T-helper 1 cell (primary cell): ENCODE measurements around the gene PRAC2.

Experiments
- DNase-seq, 5 donors: peaks; one replicate each; pipeline ENCODE4 v3.0.0-alpha.2; 2012 to 2020

The PRAC2 gene

DNA sequence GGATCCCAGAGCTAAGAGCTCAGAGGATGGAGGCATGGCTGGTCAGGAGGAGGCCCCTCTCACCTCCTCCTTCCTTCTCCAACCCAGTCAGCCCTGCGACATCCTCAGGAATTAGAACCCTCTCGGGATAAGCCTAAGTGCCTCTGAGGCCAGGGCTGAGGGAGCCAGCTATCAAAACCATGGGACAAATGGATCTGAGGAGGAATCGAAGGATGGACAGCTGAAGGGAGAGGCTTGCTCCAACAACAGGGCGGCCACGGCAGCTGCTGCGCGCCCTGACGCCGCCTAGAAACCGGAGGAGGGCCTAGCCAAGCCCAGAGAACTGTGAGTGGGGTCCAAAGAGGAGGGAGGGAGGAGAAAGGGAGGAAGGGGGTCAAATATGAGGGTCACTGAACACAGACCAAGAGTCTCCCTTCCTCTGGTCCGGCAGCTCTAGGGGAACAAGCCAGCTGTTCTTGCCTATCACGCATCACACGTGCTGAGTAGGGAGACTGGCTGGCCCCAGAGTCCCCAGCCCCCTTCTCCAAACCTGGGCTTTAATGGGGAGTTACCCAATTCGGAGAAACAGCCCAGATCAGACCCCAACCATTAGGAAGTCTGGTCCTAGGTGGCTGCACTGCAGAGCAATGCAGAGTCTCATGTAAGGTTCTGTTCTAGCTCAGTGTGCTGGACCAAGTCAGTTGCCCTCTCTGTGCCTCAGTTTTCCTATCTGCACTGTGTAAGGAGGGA, 11.5 kb downstream of the PRAC2 start:
- DNase-seq, result no peak

DNA sequence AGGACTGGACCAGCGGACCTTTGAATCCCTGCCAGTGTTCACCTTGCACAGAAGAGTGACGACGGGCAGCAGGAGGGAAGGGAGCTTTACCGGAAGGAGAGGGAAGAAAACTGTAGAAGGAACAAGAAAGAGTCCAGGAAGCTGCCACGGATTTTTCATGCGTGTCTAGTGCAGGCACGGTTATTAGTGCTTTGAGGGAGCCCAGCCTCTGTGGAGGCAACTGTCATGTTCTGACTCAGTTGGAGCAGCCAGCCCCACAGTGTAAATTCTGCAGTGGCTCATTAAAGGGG, 12.0 kb downstream of the PRAC2 start:
- no peak for DNase-seq

DNA sequence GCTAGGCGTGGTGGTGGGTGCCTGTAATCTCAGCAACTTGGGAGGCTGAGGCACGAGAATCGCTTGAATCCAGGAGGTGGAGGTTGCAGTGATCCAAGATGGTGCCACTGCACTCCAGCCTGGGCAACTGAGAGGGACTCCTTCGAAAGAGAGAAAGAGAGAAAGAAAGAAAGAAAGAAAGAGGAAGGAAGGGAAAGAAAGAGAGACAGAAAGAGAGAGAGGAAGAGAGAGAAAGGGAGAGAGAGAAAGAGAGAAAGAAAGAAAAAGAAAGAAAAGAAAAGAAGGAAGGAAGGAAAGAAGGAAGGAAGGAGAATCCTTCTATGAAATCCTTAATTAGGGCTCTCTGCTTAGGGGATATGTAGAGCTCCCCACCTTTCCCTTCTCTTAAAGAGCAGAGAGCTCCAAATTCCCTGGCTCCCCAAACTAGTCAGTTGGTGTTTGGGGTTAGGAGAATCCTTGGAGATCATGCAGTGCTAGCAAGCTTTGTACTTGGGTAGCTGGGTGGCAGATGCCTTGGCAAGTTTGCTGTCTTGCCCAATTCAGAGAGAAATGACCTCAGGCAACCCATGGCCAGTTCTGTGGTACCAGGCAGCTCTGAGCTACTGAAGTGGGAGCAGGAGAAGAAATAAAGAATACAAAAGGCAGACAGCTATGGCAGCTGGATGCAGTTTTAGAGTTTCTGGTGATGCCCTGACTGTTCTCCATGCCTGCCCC, 14.5 kb downstream of the PRAC2 start:
- no peak for DNase-seq

DNA sequence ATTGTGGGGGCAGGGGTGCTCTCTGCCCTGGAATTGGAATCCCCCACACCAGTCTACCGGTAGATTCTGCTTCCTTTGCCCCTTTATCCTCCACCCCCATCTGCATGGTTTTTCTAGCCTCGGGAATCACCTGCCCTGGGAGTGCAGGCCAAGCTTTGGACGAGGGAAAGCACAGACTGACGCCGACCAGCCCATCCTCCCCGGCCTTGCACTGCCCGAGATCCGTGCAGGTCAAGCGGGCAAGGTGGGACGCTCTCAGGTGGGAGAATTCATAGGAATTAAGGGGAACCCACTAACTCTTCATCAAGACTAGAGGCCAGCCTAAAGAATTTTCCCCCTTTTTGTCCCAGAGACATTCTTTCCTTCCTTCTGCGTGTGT, 15.4 kb downstream of the PRAC2 start:
- DNase-seq, result no peak

DNA sequence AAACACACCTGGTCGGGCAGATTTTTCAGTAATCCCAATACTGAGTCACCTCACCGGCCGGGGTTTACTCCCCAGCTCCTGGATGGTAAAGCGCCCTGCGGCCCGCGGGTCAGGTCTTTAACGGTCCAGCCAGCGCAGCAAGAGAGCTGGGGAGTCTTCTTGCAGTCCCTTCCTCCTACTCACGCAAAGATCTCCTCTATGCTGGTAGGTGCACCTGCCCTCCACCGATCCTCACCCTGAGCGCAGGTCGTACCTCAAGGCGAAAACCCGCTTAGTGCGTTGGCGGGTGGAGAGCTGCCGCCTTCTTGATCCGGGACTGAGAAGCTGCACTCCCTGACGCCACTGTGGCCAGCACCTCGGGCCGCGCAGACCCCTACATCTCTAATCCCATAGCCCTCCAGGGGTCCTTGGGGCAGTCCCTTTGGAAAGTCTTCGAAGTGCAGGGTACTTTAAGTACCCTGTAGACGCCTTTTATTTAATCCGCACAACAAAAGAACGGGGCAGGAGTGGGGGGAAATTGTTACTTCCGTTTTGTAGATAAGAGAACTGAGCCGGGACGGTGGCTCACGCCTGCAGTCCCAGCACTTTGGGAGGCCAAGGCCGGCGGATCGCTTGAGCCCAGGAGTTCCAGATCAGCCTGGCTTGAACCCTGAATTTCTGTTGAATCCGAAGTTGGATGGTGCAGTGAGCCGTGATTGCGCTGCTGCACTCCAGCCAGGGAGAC, 16.0 kb downstream of the PRAC2 start:
- no peak for DNase-seq

DNA sequence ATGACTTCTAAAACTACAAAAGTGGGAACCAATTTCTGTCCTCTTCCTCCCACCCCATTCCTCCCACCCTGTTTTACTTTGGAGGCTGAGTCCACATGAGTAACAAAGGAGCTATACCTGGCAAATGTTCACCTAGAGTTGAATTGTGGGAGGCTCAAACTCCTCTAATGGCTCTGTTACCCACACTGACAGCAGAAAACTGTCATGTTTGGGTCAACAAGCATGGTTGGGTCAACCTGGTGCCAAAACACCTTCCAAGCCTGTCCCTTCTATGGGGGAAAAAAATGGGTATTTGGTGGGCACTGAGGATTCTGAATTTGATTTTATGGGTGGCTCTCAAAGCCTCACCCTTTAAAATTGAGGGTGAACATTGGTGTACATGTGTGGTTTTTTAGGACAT, 17.6 kb downstream of the PRAC2 start:
- DNase-seq, result no peak

DNA sequence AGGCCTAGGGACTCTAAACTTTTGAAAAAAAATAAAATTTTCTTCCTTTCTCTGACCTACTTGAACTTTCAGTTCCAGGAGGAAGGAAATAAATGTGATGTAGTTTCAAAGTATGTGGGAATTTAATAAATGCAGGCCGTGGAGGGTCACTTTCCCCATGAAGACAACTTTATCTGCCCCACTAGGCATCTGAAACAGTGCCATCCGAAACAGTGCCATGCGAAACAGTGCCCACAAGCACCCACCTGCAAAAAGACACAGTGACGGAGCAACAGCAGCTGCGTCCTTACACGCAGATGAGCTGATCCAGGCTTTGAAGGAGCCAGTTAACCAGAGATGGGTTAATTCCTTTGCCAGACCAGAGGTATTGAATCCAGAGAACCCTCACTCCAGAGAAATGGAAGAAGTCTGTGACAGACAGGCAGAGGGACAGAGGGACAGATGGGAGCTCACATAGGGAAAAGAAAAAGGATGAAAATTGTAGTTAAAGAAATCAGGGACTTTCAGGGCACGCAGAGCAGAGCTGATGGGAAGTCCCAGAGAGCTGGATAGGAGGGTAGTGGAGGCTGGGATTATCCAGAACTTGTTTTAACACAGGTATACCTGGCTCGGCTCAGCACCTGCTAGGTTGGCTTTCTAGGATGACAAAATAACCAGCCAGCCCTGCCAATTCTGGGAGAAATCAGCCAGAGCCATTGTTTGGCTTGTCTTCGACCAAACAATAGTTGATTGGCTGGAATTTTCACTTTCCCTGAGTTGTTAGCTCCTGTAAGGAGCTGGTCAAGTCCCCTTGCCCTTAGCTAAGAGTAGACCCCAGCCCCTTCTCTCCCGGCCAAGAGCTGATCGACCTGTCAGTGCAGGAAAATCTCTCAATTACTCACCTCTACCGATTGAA, 22.6 kb downstream of the PRAC2 start:
- no peak for DNase-seq

DNA sequence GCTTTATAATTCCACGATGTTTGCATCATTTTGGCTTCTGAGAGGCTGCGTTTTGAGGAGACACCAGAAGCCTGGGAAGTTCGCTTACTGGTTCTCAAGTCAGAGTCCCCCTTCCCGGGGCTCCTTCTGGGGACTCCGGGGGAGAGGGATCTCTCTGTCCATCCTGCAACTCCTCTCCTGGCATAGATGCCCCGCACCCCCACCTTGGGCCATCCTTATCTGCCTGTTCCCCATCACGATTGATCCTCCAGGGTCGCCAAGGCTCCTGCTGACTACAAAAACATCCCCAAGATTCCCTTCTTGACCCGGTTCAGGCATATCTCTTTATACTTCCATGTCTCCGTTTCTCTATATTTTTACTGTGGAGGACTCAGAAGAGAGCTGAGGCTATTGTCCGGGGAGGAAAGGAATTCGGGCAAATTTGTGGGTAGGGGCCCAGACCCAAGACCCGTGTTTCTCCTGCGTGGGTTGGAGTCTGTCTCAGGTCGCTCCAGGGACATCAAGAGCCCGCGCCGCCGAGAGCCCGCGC, 24.0 kb downstream of the PRAC2 start:
- DNase-seq, result no peak

DNA sequence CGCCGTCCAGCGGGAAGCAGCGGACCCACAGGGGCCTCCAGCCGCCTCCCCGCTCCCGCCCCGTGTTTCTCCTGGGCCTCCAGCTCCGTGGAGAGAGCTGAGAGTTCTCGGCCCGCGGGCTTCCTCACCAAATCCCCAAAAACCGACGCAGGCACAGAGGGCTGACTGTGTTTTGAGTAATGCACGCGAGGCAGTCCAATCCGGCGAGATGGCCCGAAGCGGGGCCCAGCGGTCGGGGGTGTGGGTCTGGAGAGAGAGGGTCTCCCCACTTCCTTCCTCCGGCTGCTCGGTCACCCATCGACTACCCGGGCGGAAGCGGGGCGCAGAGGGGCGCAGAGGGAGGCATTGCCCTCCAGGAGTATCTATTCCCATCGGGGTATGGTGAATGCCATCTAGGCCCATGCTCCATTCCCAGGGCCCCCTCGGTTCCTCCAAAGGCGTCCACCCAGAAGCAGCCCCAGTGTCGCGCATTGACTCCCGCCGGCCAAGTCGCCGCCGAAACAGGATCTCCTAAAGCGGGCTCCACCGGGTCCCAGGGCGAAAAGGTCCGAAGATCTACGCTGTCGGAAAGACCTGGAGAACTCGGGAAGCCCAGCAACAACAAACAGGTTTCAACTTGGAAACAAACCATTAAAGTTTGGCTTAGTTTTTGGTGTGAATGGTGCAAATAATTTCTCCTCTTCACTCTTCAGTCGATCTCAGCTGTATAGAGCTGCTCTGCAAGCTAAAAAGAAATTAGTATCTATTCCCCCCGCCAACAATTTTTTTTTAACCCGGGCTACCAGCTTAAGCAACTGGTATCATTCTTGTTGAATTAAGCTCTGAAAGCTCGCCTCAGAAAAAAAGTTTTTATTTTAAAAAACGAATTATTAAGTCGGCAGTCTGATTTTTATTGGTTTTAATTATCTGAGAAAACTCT, 24.7 kb downstream of the PRAC2 start:
- no peak for DNase-seq

DNA sequence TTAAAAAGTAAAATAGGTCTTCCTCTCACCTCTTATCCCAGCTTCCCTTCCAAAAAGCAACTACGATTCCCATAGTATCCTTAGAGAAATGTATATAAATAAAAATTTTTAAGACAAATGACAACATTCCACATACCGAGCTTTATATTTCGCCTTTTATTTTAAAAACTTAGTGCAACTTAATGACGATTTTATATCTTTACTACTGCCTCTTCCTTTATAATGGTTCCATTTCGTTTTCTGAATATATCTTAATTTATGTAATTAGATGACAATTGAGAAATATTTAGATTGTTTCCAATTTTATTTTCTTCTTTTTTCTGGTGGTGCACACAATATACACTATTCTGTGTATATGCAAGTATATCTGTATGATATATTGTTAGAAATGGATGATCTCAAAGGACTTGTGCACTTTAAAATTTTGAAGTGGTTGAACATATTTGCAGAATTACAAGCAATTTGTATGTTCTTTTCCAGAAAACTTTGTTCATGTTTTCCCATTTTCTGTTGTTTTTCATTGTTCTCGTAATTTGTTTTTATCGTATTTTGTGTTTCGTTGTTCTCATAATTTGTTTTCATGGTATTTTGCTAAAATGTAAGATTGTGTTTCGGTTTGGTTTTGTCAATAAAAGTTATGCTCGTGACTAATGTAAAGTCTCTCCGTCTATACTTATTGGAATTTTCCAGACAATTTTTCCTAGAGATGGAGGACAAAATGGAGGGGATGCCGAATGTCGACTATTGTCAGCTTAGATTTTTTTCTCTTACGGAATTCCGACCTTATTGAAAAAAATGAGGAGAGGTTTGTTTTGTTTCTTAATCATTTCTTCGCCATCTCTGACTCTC, 26.0 kb downstream of the PRAC2 start:
- no peak for DNase-seq

DNA sequence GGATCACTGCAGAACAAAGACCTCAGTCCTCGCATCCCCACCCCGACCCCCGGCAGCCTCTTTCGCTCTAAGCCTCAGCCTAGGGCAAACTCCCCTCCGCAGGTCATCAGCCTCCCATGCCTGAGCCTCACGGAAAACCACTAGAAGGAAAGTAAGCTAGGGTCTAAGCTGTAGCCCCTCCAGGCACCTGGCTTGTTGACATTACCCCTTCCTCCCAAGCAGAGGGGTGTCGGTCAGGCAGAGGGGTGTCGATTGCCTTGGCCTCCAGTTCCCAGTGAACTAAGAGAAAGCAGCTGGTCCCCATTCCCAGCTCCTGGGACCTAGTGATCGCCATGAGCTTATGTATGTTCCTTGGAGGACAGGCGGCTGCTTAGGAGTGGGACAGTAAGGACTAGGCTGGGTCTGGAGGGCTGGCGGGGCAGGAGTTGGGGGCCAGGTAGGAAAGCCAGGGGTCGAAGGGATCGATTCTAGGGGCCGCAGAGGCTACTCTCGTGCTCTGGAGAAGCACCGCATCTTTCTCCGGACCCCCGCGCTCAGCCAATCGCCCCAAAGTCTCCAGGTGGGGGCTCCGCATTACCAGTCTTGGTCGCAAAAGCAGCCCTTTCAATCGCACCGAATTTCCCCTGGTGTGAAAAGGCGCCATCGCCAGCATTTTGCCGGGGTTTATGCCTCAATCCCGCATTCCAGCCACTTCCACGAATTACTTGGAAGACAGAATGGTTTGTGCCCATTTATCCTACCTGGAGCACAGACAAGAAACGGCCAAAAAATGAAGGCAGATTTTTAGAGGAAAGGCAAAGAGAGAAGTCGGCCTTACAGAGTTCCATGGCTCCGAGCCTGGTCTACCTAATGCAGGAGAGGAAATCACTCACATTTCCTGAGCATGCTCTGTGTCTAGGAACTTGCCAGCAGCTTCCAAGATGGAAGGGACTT, 26.9 kb downstream of the PRAC2 start:
- DNase-seq, result no peak

DNA sequence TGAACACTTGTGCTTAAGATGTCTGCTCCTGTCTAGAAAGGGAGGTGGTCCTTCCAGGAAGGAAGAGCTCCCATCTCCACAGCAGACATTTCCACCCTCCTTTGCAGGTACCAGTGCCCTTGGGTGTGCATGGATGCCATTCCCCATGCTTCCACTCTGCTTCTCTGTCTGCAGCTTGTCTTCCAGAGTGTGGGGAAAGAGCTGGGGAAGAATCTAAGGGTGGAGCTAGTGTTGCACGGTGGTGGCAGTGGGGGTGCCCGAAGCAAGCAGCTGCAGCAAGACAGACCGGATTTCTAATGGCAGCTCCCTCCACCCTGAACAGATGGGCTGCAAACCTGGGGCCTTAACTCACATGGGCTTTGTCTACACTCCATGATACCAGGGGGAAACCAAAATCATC, 28.2 kb downstream of the PRAC2 start:
- no peak for DNase-seq

DNA sequence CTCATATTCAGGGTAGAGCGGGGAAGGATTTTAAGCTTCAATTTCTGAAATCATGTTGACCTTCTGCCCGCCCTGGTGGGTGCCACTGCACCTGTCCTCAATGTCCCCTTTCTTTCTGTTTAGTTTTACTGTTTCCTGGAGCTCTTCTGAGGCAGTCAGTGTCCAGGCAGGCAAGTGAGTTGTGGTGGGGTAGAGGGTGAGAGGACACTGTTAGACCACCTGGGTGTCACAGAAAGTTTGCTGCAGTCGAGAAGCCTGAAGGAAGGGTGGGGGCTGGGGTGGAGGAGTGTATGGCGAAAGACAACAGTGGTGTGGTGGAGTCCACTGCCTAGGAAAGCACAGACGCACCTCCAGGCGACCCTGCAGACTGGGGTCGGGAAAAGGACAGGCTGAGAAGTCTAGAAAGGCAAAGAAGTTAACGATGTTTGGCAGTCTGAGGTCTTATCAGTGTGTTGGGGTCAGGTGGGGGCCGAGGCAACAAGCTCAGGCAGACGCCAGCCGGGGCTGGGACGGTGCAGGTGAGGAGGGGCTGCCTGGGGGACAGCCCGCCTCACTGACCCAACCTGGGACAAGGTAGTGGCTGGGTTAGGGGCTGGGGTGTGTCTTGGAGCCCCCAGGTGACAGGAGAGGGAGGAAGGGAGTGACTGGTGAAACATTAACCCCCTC, 28.9 kb downstream of the PRAC2 start:
- DNase-seq, result no peak

DNA sequence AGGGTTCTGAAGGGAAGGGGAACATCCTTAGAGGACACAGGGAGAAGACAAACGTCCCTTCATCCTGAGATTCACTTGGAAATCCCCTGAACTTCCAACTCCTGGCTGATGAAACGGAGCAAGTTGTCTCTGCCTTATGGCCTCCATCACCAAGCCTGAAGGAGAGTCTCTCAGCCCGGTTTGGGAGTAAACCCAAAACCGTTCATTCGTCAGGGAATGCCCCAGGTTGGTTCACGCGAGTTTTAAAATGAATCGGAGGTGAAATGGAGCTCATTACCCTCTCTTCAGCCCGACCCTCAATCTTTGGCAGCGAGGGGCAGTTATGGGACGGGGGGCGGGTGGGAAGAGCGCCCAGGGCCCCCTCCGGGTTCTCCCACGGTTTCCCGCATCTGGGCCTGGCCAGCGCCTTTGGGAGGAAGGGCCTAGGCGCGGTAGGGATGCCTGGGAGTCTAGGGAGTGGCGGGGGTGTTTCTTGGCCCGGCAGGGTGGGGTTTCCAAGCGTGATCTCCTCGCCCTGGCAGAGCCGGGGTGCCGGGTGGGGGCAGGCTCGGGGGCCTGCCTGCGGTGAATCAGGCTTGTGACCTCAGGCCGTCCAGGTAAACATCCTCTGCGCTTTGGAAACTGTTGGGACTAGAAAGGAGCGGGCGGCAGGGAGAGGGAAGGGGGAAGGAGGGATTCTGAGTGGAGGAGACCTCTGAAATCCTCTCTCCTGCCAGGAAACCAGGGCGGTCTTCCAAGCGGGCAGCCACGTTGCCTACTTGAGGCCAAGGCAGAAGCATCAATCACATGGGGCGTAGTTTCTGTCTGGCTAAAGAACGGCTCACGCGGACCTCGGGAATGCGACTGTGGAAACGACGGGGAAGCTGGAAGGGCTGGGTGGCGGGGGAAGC, 29.7 kb downstream of the PRAC2 start:
- no peak for DNase-seq

DNA sequence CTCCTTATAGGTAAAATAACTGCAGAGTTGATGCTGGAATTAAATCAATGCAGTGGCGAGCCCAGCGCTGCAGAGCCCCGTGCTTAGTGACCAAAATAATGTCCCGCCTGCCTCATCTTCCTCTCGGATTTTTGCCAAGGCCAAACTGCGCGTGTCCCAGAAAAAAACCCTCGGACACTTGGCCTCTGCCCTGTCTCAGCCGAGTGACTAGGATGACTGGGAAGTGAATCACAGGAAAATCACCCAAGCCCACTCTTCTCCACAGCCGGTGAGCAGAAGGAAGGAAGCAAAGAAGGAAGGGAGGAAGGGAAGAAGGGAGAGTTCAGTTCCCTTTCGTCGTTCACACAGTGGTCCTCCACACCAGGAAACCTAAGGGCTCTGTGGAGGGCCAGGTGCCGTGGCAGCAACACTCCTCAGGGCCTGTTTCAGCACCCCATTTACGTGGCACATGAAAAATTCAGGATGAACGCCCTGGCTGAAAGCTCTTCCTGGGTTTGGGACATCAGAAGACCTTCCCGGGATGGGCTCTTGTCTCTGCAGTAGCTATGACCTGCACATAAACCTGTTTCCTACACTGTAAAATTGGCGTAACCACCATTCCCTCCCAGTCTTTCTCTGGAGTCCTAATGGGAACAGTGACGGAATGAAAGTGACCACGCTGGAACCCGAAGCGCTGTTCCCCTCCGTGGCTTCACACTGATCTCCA, 31.0 kb downstream of the PRAC2 start:
- no peak for DNase-seq

DNA sequence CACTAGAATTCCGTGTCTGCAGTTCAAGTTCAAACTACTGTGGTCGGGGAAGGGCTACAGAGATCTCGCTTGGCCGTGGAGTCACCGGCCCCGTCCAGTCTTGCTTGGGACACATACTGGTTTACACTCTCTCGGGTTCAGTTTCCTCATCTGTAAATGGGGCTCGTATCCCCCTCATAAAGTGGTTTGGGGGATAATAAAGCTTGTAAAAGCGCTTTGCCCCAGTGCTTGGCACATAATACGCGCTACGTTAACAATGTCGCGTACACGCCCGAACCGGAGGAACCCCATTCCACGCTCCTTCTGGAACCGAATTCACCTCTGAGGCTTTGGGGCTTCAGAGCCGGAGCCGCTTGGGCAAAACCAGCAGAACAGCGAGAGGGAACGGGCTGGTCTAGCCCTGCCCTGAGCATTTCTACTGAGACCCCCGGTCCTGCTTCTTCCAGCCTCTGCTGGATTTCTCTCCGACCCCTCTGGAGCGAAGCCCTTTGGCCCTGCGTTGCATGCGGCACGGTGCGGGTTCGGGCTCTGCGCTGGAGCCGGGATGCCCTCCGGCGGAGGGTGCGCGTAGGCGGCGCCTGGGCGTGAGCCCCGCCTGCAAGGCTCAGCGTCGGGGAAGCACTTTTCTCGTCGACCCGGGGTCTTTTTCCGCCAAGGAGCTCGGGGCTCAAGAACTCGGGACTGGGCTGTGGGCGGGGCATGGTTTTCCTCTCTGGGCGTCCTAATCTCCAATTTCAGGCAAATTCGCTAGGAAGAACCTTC, 31.7 kb downstream of the PRAC2 start:
- DNase-seq, result no peak

DNA sequence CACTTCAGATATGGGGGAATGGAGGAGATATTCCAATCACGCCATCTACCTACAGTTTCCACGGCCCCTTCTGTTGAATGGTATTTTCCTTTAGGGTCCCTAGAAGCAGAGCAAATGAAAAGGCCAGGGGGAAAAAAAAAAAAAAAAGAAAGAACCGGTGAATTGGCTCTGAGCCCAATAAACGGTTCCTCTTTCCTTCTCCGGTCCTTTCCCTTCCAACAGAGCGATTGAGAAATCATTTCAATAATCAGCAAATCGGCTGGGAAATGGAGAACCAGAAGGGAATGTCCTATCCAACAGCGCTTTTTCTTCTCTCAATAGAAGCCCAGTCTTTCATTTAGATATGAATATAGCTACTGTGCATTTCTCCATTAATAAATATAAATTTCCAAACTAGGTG, 32.4 kb downstream of the PRAC2 start:
- no peak for DNase-seq
